Measurements from ENCODE around the gene ADAMTSL2. TPM values are rescaled to one million over a fixed set of nuclear protein-coding genes. Genes with fewer than 3 reads are reported as not detected.

The ADAMTSL2 gene
- total RNA-seq, 3 donors from 2014 or later: 0.08 to 0.14 TPM; not detected in 1

DNA sequence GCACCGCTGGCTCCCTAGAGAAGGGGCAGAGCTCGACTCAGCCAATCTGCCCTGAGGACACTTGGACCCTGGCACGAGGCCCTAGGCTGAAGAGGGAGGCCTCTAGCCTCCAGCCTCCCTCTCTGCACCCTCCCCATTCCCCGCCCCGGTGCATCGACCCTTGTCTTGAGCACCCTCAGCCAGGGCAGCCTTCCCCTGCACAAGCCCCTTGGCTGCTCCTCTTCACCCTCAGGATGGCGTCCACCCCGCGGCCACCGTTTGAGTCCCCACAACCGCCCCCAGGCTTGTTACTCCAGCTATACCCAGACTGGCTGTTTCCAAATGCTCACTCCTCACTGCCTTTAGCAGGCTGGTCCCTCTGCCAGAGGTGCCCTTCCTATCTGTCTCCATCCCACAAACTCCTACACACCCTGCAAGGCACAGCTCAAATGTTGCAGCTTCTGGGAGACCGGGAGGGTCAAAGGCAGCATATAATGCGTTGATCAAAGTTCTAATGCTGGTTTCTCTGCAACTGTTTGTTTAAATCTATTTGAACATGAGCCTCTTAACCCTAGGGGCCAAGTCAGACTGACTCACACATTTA lies 81.2 kb downstream of the ADAMTSL2 start:
- Mint-ChIP-seq H3K27me3 (ENCODE audit: low read depth) (peaks cover 15% of the 10 kb centered on the region), H3K9me3 (no peaks in the 10 kb centered on the region), H3K4me1 (ENCODE audit: low read depth) (peaks cover 16% of the 10 kb centered on the region), H3K36me3 (ENCODE audit: insufficient read depth) (no peaks in the 10 kb centered on the region), H3K4me3 (no peak overlapping the region)
- ATAC-seq (no peak), DNase-seq (no peak)

DNA sequence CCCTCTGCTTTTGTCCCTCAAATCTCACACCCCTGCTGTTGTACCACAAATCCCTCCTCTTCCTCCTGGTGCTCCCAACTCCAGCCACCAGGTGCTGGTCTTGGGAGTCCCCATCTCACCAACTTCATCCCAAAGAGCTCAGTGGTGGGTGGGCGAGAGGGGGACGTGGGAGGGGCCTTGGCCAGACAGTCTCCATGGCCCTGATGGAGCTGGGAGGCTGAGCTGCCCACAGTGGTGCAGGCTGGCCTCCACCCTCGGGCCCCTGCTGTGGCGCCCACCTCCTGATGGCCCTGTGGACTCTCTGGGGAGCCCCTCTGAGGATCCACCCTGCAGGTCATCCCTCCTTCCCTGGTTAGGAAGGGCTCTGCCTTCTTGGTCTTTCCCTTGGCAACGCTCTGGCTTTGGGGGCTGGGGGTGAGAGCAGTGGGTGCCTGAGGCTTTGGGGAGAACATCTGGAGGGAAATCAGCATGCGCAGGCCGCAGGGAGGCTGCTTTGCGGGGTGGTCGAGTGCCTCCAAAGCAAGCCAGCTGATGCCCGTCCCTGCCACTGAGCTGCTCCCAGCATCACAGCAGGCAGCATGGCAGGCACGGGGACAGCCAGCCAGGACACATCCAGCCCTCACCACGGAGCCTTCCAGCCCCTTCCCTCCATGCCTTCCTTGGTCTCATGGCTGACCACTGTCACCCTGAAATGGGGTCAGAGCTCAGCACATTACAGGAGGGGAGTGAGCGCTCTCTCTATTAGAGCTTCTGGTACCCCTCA lies 82.3 kb downstream of the ADAMTSL2 start:
- DNase-seq (no peak), ATAC-seq (no peak)
- H3K9me3 Mint-ChIP-seq: no peaks in the 10 kb centered on the region
- peaks cover 26% of the 10 kb centered on the region for H3K4me1 Mint-ChIP-seq (ENCODE audit: low read depth)
- H3K36me3 Mint-ChIP-seq (ENCODE audit: insufficient read depth): no peaks in the 10 kb centered on the region
- no peak overlapping the region for H3K4me3 Mint-ChIP-seq
- peaks cover 6% of the 10 kb centered on the region for H3K27me3 Mint-ChIP-seq (ENCODE audit: low read depth)

DNA sequence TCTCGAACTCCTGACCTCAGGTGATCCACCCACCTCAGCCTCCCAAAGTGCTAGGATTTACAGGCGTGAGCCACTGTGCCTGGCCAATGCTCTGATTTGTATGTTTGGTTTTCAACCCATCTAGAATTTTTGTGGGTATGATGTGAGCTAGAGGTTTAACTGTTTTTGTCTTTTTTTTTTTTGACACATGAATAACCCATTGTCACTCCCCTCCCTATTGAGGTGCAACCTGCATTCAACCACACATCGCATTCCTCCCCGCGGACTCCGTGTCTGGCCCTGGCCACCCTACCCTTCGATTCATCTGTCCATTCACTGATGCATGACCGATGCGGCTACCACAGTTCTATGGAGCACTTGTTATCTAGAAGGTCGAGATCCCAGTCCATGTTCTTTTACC lies 84.2 kb downstream of the ADAMTSL2 start:
- no peak for DNase-seq
- Mint-ChIP-seq H3K27me3 (ENCODE audit: low read depth) (peaks cover 4% of the 10 kb centered on the region), H3K9me3 (no peaks in the 10 kb centered on the region), H3K36me3 (ENCODE audit: insufficient read depth) (no peaks in the 10 kb centered on the region), H3K4me1 (ENCODE audit: low read depth) (peaks cover 36% of the 10 kb centered on the region), H3K4me3 (no peak overlapping the region)
- ATAC-seq: no peak

GRCh38 chr9:133619791-133620190 lies 85.3 kb downstream of the ADAMTSL2 start:
- H3K9me3 Mint-ChIP-seq: no peaks in the 10 kb centered on the region
- no peaks in the 10 kb centered on the region for H3K36me3 Mint-ChIP-seq (ENCODE audit: insufficient read depth)
- peak overlapping the region; percentile 0 for H3K4me3 Mint-ChIP-seq
- ATAC-seq (peak; percentile 65 to 69), DNase-seq (peak; percentile 50)
- H3K27me3 Mint-ChIP-seq (ENCODE audit: low read depth): peaks cover 4% of the 10 kb centered on the region
- H3K4me1 Mint-ChIP-seq (ENCODE audit: low read depth): peaks cover 36% of the 10 kb centered on the region

- Mint-ChIP-seq H3K4me1 (ENCODE audit: low read depth) (peaks cover 36% of the 10 kb centered on the region), H3K4me3 (no peak overlapping the region), H3K36me3 (ENCODE audit: insufficient read depth) (peaks cover 7% of the 10 kb centered on the region), H3K27me3 (ENCODE audit: low read depth) (peaks cover 2% of the 10 kb centered on the region), H3K9me3 (peaks cover 10% of the 10 kb centered on the region)
- no peak for DNase-seq
- ATAC-seq: no peak
Measured at GRCh38 chr9:133621725-133622267, 87.3 kb downstream of the ADAMTSL2 start.

DNA sequence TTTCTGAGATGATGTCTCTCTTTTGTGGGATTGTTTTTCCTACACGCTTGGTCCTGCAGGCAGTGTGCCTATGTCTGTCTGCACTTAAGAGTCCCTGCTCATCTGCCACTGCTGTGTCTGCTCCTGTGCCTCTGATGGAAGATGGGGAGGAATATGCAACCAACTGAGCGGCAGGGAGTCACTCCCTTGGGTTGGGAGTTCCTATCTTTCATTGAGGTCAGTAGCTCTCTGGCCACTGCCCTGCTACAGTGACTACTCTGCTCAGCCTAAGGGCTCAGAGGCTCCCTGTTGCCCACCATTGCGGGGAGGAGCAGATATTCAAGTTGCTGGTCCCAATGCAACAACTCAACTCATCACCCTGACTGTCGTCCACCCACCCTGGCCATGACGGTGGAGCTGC lies 88.1 kb downstream of the ADAMTSL2 start:
- Mint-ChIP-seq H3K4me3 (no peak overlapping the region), H3K4me1 (ENCODE audit: low read depth) (peaks cover 36% of the 10 kb centered on the region), H3K9me3 (peaks cover 11% of the 10 kb centered on the region), H3K27me3 (ENCODE audit: low read depth) (peaks cover 2% of the 10 kb centered on the region), H3K36me3 (ENCODE audit: insufficient read depth) (peaks cover 7% of the 10 kb centered on the region)
- no peak for DNase-seq
- ATAC-seq: no peak

Other genes starting within 250 kb of the ADAMTSL2 start
- 10 to 100 TPM; 56.0 to 61.7 (median 58.5) TPM for gene SURF6, start 198.5 kb upstream of the ADAMTSL2 start, total RNA-seq
- gene MED22, start 186.6 kb upstream of the ADAMTSL2 start, total RNA-seq: 10 to 100 TPM; 52.8 to 58.6 (median 55.3) TPM
- 1,000 to 10,000 TPM; 3,573 to 3,630 (median 3,625) TPM for gene RPL7A, start 186.5 kb upstream of the ADAMTSL2 start, total RNA-seq
- 10 to 100 TPM; 24.1 to 37.1 (median 30.6) TPM for gene SURF1, start 178.2 kb upstream of the ADAMTSL2 start, total RNA-seq
- 10 to 100 TPM; 48.0 to 64.1 (median 57.9) TPM for gene SURF2, start 178.2 kb upstream of the ADAMTSL2 start, total RNA-seq
- 100 to 1,000 TPM; 235 to 292 (median 255) TPM for gene SURF4, start 158.6 kb upstream of the ADAMTSL2 start, total RNA-seq
- under 1 TPM in 2 of 3 donors, not detected in 1; 0.16 to 0.42 TPM for gene STKLD1, start 158.3 kb upstream of the ADAMTSL2 start, total RNA-seq
- 10 to 100 TPM; 67.5 to 79.5 (median 79.3) TPM for gene REXO4, start 116.7 kb upstream of the ADAMTSL2 start, total RNA-seq
- under 1 TPM; 0.60 to 0.91 (median 0.79) TPM for gene ADAMTS13, start 112.3 kb upstream of the ADAMTSL2 start, total RNA-seq
- 1 to 10 TPM in 1 of 3 donors, under 1 TPM in 2; 0.73 to 1.1 (median 0.86) TPM for gene CACFD1, start 74.7 kb upstream of the ADAMTSL2 start, total RNA-seq
- 1 to 10 TPM; 4.9 to 5.3 (median 5.2) TPM for gene SLC2A6, start 55.6 kb upstream of the ADAMTSL2 start, total RNA-seq
- gene MYMK, start 9.7 kb upstream of the ADAMTSL2 start, total RNA-seq: not detected
- gene FAM163B, start 74.7 kb downstream of the ADAMTSL2 start, total RNA-seq: not detected
- not detected for gene DBH, start 101.7 kb downstream of the ADAMTSL2 start, total RNA-seq
- 1 to 10 TPM; 3.6 to 5.5 (median 5.0) TPM for gene SARDH, start 203.6 kb downstream of the ADAMTSL2 start, total RNA-seq

Measured in activated T-cell treated with anti-CD3 and anti-CD28 coated beads, Interleukin-2, amount 50 U/mL, for 4 hours (primary cell).